Activated T-helper 1 cell treated with anti-CD3 and anti-CD28 coated beads, Interleukin-2, amount 50 U/mL, for 16 hours (primary cell): ENCODE results near the gene HTRA3.

Experiments
- DNase-seq, 2 donors: peaks; one replicate each; pipeline ENCODE4 v3.0.0-alpha.2; 2020; ENCODE audit warnings: low read depth in 1 of 2, low spot score in 1 of 2

Gene HTRA3

GRCh38 chr4:8307121-8307520 lies 37.6 kb downstream of the HTRA3 start:
- DNase-seq = no peak

GRCh38 chr4:8307714-8308113 lies 38.2 kb downstream of the HTRA3 start:
- no peak for DNase-seq

GRCh38 chr4:8308144-8308543 lies 38.6 kb downstream of the HTRA3 start:
- no peak for DNase-seq

- DNase-seq = no peak
Measured at GRCh38 chr4:8308856-8309771, 39.6 kb downstream of the HTRA3 start.

- DNase-seq = no peak
Measured at GRCh38 chr4:8310306-8310705, 40.8 kb downstream of the HTRA3 start.

GRCh38 chr4:8311101-8312068 lies 41.8 kb downstream of the HTRA3 start:
- no peak for DNase-seq

- no peak for DNase-seq
Measured at GRCh38 chr4:8312069-8312445, 42.5 kb downstream of the HTRA3 start.

GRCh38 chr4:8312976-8313375 lies 43.4 kb downstream of the HTRA3 start:
- DNase-seq = no peak

- no peak for DNase-seq
Measured at GRCh38 chr4:8314691-8315255, 45.2 kb downstream of the HTRA3 start.

- DNase-seq = no peak
Measured at GRCh38 chr4:8315435-8316250, 46.1 kb downstream of the HTRA3 start.

- no peak for DNase-seq
Measured at GRCh38 chr4:8316251-8316771, 46.8 kb downstream of the HTRA3 start.

- DNase-seq = no peak
Measured at GRCh38 chr4:8316911-8317351, 47.4 kb downstream of the HTRA3 start.

GRCh38 chr4:8317474-8317873 lies 47.9 kb downstream of the HTRA3 start:
- DNase-seq = no peak

GRCh38 chr4:8318509-8318908 lies 49.0 kb downstream of the HTRA3 start:
- DNase-seq = no peak

- DNase-seq = no peak
Measured at GRCh38 chr4:8319061-8319460, 49.5 kb downstream of the HTRA3 start.

GRCh38 chr4:8319731-8320385 lies 50.3 kb downstream of the HTRA3 start:
- DNase-seq = no peak

- DNase-seq = no peak
Measured at GRCh38 chr4:8320386-8320750, 50.8 kb downstream of the HTRA3 start.

GRCh38 chr4:8321220-8321619 lies 51.7 kb downstream of the HTRA3 start:
- no peak for DNase-seq

GRCh38 chr4:8321771-8322170 lies 52.2 kb downstream of the HTRA3 start:
- no peak for DNase-seq
